Neural cell (in vitro differentiated cells): Measurements from ENCODE around the gene PSEN1. TPM values are rescaled to one million over a fixed set of nuclear protein-coding genes. Genes with fewer than 3 reads are reported as not detected.

ENCODE experiments used
- H2AFZ ChIP-seq: fragments of 200-600, 300-800 bp; sonication (generic), shearing (Covaris generic); 2 replicates; pipeline ENCODE4 v1.6.0; 2014; ENCODE audit warnings: low read depth, mild to moderate bottlenecking, antibody characterized with exemption, low read length, moderate library complexity
- H3F3A ChIP-seq: fragments of 200-600 bp; shearing (Covaris generic); 2 replicates; pipeline ENCODE4 v1.6.1; 2016; ENCODE audit warnings: mild to moderate bottlenecking, moderate library complexity, mixed read lengths, antibody characterized with exemption, low read length; ENCODE audit not compliant: insufficient read depth, poor library complexity, severe bottlenecking
- H3K27ac ChIP-seq: fragments of 200-600, 300-800 bp; sonication (generic), shearing (Covaris generic); 2 replicates; pipeline ENCODE4 v1.5.1; 2014; ENCODE audit warnings: mild to moderate bottlenecking, low read length, moderate library complexity
- H3K27me3 ChIP-seq: fragments of 300-800, 200-600 bp; sonication (generic), shearing (Covaris generic); 2 replicates; pipeline ENCODE4 v1.6.0; 2014; ENCODE audit warnings: mild to moderate bottlenecking, low read depth, low read length, moderate library complexity; ENCODE audit not compliant: insufficient read depth
- H3K36me3 ChIP-seq: fragments of 300-800, 200-600 bp; sonication (generic), shearing (Covaris generic); 2 replicates; pipeline ENCODE4 v1.5.1; 2014; ENCODE audit warnings: mild to moderate bottlenecking, antibody characterized with exemption, low read length, moderate library complexity; ENCODE audit not compliant: insufficient read depth
- H3K4me2 ChIP-seq: fragments of 300-800, 200-600 bp; sonication (generic), shearing (Covaris generic); 2 replicates; pipeline ENCODE4 v1.6.0; 2014; ENCODE audit warnings: mild to moderate bottlenecking, low read length
- H3K4me3 ChIP-seq: fragments of 300-800, 200-600 bp; sonication (generic), shearing (Covaris generic); 2 replicates; pipeline ENCODE4 v1.5.1; 2014; ENCODE audit warnings: mild to moderate bottlenecking, low read length, moderate library complexity
- H3K79me2 ChIP-seq: fragments of 200-600 bp; shearing (Covaris generic); replicated peaks from 2 replicates; pipeline ENCODE4 v1.6.0; 2014; ENCODE audit warnings: mild to moderate bottlenecking, low read length, moderate library complexity; ENCODE audit not compliant: insufficient read depth
- H3K9ac ChIP-seq: fragments of 300-800, 200-600 bp; sonication (generic), shearing (Covaris generic); 2 replicates; pipeline ENCODE4 v1.6.1; 2016; ENCODE audit warnings: mild to moderate bottlenecking, low read length, mixed read lengths
- H3K9me2 ChIP-seq: fragments of 200-600 bp; shearing (Covaris generic); 2 replicates; pipeline ENCODE4 v1.6.1; 2016; ENCODE audit warnings: mild to moderate bottlenecking, low read length, mixed read lengths; ENCODE audit not compliant: insufficient read depth
- H3K9me3 ChIP-seq: fragments of 200-600, 300-800 bp; sonication (generic), shearing (Covaris generic); 2 replicates; pipeline ENCODE4 v1.6.1; 2016; ENCODE audit warnings: mild to moderate bottlenecking, mixed run types, low read length, moderate library complexity, mixed read lengths
- H4K20me1 ChIP-seq: fragments of 200-600 bp; shearing (Covaris generic); 2 replicates; pipeline ENCODE4 v1.6.1; 2016; ENCODE audit warnings: mild to moderate bottlenecking, mixed run types; ENCODE audit not compliant: insufficient read depth
- CTCF ChIP-seq: fragments of 450-650 bp; IDR thresholded peaks from 2 replicates; pipeline ENCODE4 v1.5.1; 2014; ENCODE audit warnings: antibody characterized with exemption, mild to moderate bottlenecking, moderate library complexity; ENCODE audit not compliant: poor library complexity, severe bottlenecking
- SMC3 ChIP-seq: fragments of 450-650 bp; conservative IDR thresholded peaks from 2 replicates; pipeline ENCODE4 v1.6.1; 2014; ENCODE audit warnings: antibody characterized with exemption, mild to moderate bottlenecking, moderate library complexity; ENCODE audit not compliant: poor library complexity
- polyA plus RNA-seq: library from polyadenylated mRNA; depleted of rRNA; stranded (reverse); fragments of >200 nt; gene quantifications from 2 replicates; pipeline ENCODE4 v1.2.3, GENCODE V29; 2014
- TF ChIP-seq, protein P1 (sequence below): IDR thresholded peaks from 2 replicates; pipeline ENCODE4 v1.6.1; 2012; ENCODE audit warnings: borderline replicate concordance

PSEN1 gene
- polyA plus RNA-seq, 1 donor from 2014 or later = 40.3 TPM

DNA sequence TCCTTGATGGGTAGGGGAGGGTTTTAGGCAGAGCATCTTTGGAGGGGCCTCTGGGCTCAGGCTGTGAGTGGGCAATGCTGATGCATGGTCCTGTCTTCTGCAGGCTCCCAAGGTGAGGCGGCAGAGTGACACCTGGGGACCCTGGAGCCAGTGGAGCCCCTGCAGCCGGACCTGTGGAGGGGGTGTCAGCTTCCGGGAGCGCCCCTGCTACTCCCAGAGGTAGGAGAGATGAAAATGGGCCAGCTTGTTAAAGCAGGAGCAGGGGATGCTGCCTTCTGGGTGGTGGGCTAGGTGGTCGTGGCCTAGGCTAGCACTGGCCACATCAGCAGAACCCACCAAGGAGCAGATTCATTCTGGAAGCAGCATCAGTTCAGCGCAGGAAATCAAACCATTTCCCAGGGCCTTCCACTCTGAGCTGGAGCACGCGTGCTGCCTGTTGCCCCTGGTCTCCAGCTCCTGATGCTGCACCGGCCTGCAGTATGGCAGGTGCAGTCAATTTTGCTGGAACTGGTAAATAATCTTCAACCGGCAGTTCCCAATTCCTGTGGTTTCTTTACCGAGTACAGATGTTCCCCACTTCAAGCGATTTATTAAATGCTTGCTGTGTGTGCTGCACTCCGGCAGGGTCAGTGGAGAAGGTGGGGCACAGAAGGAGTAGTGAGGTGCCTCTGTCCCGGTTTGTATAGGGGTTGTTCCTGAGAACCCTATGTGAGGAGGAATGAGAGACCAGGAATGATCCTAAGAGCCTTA, 108.4 kb downstream of the PSEN1 start:
- Histone ChIP-seq H3K9me2 (no peaks in the 10 kb centered on the region), H4K20me1 (no peaks in the 10 kb centered on the region), H3K4me3 (no peak overlapping the region), H3K36me3 (no peaks in the 10 kb centered on the region), H3K9me3 (no peaks in the 10 kb centered on the region), H3K79me2 (no peaks in the 10 kb centered on the region), H3F3A (no peaks in the 10 kb centered on the region), H3K27me3 (peaks cover 9% of the 10 kb centered on the region), H3K27ac (no peak overlapping the region), H3K4me2 (no peak overlapping the region), H3K9ac (no peak overlapping the region), H2AFZ (no peak overlapping the region)
- TF ChIP-seq CTCF (no peak), SMC3 (no peak)
- TF ChIP-seq, protein P1, sequence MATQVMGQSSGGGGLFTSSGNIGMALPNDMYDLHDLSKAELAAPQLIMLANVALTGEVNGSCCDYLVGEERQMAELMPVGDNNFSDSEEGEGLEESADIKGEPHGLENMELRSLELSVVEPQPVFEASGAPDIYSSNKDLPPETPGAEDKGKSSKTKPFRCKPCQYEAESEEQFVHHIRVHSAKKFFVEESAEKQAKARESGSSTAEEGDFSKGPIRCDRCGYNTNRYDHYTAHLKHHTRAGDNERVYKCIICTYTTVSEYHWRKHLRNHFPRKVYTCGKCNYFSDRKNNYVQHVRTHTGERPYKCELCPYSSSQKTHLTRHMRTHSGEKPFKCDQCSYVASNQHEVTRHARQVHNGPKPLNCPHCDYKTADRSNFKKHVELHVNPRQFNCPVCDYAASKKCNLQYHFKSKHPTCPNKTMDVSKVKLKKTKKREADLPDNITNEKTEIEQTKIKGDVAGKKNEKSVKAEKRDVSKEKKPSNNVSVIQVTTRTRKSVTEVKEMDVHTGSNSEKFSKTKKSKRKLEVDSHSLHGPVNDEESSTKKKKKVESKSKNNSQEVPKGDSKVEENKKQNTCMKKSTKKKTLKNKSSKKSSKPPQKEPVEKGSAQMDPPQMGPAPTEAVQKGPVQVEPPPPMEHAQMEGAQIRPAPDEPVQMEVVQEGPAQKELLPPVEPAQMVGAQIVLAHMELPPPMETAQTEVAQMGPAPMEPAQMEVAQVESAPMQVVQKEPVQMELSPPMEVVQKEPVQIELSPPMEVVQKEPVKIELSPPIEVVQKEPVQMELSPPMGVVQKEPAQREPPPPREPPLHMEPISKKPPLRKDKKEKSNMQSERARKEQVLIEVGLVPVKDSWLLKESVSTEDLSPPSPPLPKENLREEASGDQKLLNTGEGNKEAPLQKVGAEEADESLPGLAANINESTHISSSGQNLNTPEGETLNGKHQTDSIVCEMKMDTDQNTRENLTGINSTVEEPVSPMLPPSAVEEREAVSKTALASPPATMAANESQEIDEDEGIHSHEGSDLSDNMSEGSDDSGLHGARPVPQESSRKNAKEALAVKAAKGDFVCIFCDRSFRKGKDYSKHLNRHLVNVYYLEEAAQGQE = no peak

GRCh38 chr14:73245480-73246325, 109.4 kb downstream of the PSEN1 start:
- H3F3A ChIP-seq = no peaks in the 10 kb centered on the region
- no peaks in the 10 kb centered on the region for H3K79me2 ChIP-seq
- no peak overlapping the region for H2AFZ ChIP-seq
- H3K36me3 ChIP-seq = no peaks in the 10 kb centered on the region
- H4K20me1 ChIP-seq = no peaks in the 10 kb centered on the region
- no peak overlapping the region for H3K4me3 ChIP-seq
- TF ChIP-seq CTCF = no peak
- no peaks in the 10 kb centered on the region for H3K9me2 ChIP-seq
- no peak overlapping the region for H3K4me2 ChIP-seq
- H3K9ac ChIP-seq = no peak overlapping the region
- H3K9me3 ChIP-seq = no peaks in the 10 kb centered on the region
- peaks cover under 1% of the 10 kb centered on the region for H3K27me3 ChIP-seq
- H3K27ac ChIP-seq = no peak overlapping the region
